Fibroblast of skin of left biceps (primary cell): ENCODE results near the gene ADPRM.
"Not testable (repeated sequence)": the region's sequence is repeated elsewhere in the genome, so short reads cannot be mapped to it uniquely, and the experiment has no call there.

Experiments
- DNase-seq, 2 experiments: peaks; one replicate each; pipeline ENCODE4 v3.0.0-alpha.2; 2013; ENCODE audit warnings: low read depth in 2 of 2

Gene ADPRM, protein sequence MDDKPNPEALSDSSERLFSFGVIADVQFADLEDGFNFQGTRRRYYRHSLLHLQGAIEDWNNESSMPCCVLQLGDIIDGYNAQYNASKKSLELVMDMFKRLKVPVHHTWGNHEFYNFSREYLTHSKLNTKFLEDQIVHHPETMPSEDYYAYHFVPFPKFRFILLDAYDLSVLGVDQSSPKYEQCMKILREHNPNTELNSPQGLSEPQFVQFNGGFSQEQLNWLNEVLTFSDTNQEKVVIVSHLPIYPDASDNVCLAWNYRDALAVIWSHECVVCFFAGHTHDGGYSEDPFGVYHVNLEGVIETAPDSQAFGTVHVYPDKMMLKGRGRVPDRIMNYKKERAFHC

GRCh38 chr17:10697092-10698081 lies at the start of gene ADPRM, which contains the start of gene SCO1:
TSS of gene ADPRM (plus strand) at chr17:10697594. CDS start at chr17:10704927, 7,333 bp downstream.
TSS of gene SCO1 (minus strand) at chr17:10697533. CDS start at chr17:10697507, 26 bp downstream.
- peak; percentile 76 to 77 for DNase-seq

GRCh38 chr17:10648381-10648780 lies 49.0 kb upstream of the ADPRM start:
- no peak for DNase-seq

- DNase-seq: no peak
Observed at GRCh38 chr17:10648956-10649355, 48.4 kb upstream of the ADPRM start.

GRCh38 chr17:10649602-10650001 lies 47.8 kb upstream of the ADPRM start:
- DNase-seq: no peak

GRCh38 chr17:10651927-10652326 lies 45.5 kb upstream of the ADPRM start:
- DNase-seq: no peak

DNA sequence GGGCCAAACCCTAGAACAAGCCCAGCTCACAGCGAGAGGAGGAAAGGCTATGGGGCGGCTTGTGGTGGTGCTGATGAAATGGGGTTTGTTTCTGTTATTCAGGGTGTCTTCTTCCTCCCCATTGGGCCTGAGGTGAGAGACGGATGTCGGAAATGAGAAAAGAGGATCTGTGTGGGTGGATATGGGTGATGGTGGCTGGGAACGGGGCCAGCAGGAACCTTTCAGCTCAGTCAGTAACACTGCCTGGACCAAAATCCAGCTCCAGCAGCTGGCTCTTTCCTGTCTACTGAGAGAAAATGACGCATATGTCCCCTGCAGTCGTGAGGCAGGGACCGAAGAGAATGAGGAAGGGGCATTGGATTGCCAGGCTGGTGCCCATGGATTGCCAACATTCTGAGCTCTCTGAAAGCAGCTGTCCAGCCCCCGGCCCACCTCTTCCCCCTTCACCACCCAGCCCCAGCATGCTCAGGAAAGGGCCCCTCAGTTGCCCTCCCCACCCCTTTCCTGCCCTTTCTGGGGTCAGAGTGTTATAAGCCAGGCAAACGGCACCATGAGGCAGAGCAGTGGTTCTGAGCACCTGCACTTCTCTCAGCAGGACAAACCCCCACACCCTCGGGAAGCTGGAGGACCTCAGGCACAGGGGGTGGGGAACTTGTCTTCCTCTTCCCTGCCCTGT lies 44.3 kb upstream of the ADPRM start:
- DNase-seq: no peak

DNA sequence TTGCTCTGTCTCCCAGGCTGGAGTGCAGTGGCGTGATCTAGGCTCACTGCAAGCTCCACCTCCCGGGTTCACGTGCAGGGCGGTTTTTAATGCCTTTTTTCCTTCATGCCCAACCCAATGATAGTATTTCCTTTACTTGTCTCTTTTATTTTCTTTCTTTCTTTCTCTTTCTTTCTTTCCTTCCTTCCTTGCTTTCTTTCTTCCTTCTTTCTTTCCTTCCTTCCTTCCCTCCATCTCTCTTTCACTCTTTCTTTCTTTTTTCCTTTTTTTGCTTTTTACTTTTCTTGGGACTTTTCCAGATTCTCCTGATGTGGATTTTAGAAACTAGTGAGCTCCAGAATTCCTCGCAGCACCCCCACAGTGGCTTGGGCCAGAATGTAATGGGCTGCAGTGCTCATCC lies 43.4 kb upstream of the ADPRM start:
- DNase-seq: no peak

DNA sequence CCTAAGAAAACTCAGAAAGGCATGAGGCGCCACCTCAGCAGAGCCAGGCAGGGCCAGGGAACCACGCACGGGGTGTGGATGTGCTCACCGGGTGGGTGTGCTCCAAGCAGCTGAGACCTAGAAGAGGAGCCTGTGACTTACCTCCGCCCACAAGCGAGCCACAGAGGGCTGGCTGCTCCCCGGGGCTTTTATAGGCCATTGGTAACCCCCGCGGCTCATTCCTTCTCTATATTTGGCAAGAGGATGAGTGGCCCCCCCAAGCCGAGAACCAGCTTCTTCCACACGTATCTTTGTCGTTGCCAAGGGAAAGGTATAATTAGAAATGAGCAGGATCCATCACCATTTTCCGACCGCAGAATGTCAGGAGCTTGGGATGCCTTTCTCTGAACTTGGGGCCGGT lies 40.2 kb upstream of the ADPRM start, which contains the start of gene MYH3:
Gene MYH3 (minus strand): TSS at position 162 of the 400 bp plus-strand sequence. CDS start 2,245 bp downstream, outside the sequence.
- no peak for DNase-seq

GRCh38 chr17:10657879-10658278 lies 39.5 kb upstream of the ADPRM start:
- no peak for DNase-seq

DNA sequence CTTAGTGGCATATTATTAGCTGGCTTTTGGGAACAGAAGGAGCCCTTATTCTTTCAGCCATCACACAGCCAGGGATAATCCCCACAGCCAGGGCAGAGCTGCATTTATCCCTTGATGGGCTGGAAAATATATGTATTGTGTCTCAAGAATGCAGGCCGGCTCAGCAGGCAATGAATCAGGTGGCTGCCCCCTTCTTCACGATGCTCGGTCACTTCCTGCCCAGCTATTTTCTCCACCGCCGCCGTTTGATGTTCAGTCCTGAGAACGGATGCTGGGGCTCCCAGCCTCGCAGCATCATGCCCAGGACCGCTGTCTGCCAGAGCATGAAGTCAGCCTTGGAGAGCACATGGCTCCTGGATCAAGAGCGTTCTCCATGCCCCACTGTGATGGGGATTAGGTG lies 36.0 kb upstream of the ADPRM start:
- DNase-seq: no peak

- no peak for DNase-seq
Observed at GRCh38 chr17:10663231-10663630, 34.2 kb upstream of the ADPRM start.

- no peak for DNase-seq
Observed at GRCh38 chr17:10664571-10664970, 32.8 kb upstream of the ADPRM start.

DNA sequence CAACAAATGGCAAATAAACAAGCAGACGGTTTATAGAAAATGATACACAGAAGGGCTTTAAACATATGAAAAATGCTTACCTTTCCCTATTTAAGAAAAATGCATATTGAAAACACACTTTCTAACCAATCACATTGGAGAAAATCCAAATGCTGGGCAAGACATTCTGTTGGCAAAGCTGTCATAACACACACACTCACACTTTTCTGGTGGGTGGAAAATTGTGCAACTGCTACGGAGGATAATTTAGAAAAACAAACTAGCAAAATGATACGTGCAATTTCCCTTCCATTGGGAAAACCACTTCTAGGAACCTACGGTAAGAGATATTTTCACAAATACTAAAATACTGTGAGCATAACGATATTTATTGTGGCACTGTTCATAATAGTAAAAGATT lies 30.5 kb upstream of the ADPRM start:
- no peak for DNase-seq

GRCh38 chr17:10668775-10669174 lies 28.6 kb upstream of the ADPRM start:
- DNase-seq: no peak

- no peak for DNase-seq
Observed at GRCh38 chr17:10673312-10673711, 24.1 kb upstream of the ADPRM start.

GRCh38 chr17:10674704-10675103 lies 22.7 kb upstream of the ADPRM start:
- DNase-seq: no peak

- DNase-seq: peak; percentile 81 to 82
Observed at GRCh38 chr17:10681866-10682446, 15.4 kb upstream of the ADPRM start.

GRCh38 chr17:10683853-10684252 lies 13.5 kb upstream of the ADPRM start:
- no peak for DNase-seq

DNA sequence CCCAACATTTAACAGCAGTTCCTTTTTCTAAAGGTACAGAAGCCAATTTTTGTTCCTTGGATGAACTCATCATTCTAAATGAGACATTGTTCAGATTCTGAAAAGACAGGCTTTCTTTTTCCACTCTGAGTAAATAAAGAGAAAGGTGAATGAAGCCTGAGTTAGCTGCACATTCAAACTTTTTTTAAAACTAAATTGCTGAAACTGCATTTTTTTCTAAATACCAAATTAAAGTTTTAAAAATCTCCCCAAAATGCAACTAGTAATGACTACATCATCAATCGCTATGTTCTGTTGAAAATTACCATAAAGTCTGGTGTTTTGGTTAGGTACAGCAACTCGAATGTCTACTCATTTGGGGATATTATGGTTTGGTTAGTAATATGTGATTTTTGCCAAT lies 9.9 kb upstream of the ADPRM start:
- DNase-seq: no peak

DNA sequence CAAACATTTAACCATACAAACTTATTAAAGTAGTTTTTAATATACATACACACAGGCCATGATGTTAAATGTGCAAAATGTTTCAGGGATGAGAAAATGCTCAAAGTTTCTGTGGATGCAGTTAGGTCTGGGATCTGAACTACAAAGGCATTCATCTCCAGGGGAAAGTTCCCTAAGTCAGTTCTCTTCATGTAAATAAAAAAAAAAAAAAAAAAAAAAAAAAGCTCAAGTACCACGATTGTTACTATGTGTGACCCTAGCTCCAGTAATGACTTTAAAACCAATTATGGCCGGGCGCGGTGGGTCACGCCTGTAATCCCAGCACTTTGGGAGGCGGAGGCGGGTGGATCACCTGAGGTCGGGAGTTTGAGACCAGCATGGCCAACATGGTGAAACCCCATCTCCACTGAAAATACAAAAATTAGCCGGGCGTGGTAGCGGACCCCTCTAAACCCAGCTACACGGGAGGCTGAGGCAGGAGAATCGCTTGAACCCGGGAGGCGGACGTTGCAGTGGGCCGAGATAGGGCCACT lies 1.5 kb upstream of the ADPRM start:
- DNase-seq: not testable (repeated sequence)

DNA sequence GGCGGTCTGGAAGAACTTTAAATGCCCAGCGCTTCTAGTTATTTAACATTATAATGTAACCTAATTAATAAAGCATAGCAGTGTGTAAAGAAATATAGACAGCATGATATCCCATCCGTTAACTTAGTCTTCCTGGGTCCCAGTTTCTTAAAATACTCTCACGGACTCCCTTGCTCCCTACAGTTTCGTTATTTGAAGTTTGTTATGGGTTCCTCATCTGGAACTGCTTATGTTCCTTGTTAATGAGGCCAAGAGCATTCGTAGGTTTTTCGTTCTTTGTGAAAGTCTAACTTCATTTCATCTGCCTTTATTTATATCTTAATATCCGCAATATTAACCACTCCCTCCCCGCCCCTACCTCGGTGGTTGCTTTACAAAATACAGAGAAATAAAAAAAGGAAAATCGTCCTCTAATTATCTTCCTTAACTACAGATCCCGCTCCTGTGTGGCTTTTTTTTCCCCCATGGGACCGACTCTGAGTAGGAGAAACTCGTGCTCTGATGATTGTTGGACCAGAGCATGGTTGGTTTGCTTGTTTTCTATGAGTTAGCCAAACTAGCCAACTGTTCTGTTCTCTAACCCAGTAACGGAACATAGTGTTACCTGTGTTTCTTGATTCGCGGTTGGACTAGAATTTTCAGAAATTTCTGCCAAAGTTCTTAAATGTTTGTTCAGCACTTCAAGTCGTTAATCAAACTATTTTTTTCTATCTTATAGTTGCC lies 863 bp downstream of the ADPRM start:
- no peak for DNase-seq
